Measurements from ENCODE around the gene ARHGEF7.

Gene ARHGEF7

GRCh38 chr13:111346101-111346680, 231.1 kb downstream of the ARHGEF7 start:
- no peak overlapping the region for H3K4me3 ChIP-seq (ENCODE audit: low read length)
- no peak for DNase-seq (ENCODE audit: low read depth, low spot score)

- DNase-seq (ENCODE audit: low read depth, low spot score) = no peak
- no peak overlapping the region for H3K4me3 ChIP-seq (ENCODE audit: low read length)
Observed at GRCh38 chr13:111347438-111347837, 232.3 kb downstream of the ARHGEF7 start.

- H3K4me3 ChIP-seq (ENCODE audit: low read length) = no peak overlapping the region
- no peak for DNase-seq (ENCODE audit: low read depth, low spot score)
Observed at GRCh38 chr13:111353508-111353907, 238.4 kb downstream of the ARHGEF7 start.

- DNase-seq (ENCODE audit: low read depth, low spot score) = no peak
- H3K4me3 ChIP-seq (ENCODE audit: low read length) = no peak overlapping the region
Observed at GRCh38 chr13:111354789-111355188, 239.7 kb downstream of the ARHGEF7 start.
